Loucy (cell line): ENCODE data around the gene TUBB2A.

Source experiments
- H2AFZ ChIP-seq: fragments of 200-600 bp; sonication (generic); 2 replicates; pipeline ENCODE4 v1.6.0; 2016; ENCODE audit warnings: antibody characterized with exemption, mild to moderate bottlenecking, low read length, moderate library complexity
- H3F3A ChIP-seq: fragments of 200-600 bp; 2 replicates; pipeline ENCODE4 v1.6.0; 2016; ENCODE audit warnings: antibody characterized with exemption, low read depth, mild to moderate bottlenecking
- H3K27me3 ChIP-seq: fragments of 200-600 bp; sonication (generic); 2 replicates; pipeline ENCODE4 v1.6.1; 2014; ENCODE audit warnings: low read length, mild to moderate bottlenecking; ENCODE audit not compliant: insufficient read depth, poor library complexity, severe bottlenecking
- H3K36me3 ChIP-seq: fragments of 200-600 bp; sonication (generic); 2 replicates; pipeline ENCODE4 v1.6.1; 2016; ENCODE audit warnings: low read length; ENCODE audit not compliant: insufficient read depth
- H3K4me1 ChIP-seq: fragments of 200-600 bp; sonication (generic); 2 replicates; pipeline ENCODE4 v1.5.1; 2014; ENCODE audit warnings: low read length, mild to moderate bottlenecking; ENCODE audit not compliant: insufficient read depth, poor library complexity, severe bottlenecking
- H3K4me2 ChIP-seq: fragments of 200-600 bp; sonication (generic); 2 replicates; pipeline ENCODE4 v1.6.0; 2014; ENCODE audit warnings: antibody characterized with exemption, low read length, low read depth, mild to moderate bottlenecking; ENCODE audit not compliant: poor library complexity, severe bottlenecking
- H3K4me3 ChIP-seq: fragments of 200-600 bp; sonication (generic); 2 replicates; pipeline ENCODE4 v1.5.1; 2014; ENCODE audit warnings: low read length, mild to moderate bottlenecking, mixed read lengths; ENCODE audit not compliant: poor library complexity, severe bottlenecking
- H3K79me2 ChIP-seq: fragments of 200-600 bp; sonication (generic); 2 replicates; pipeline ENCODE4 v1.6.1; 2014; ENCODE audit warnings: low read length; ENCODE audit not compliant: insufficient read depth
- H3K9ac ChIP-seq: fragments of 200-600 bp; sonication (generic); 2 replicates; pipeline ENCODE4 v1.6.0; 2014; ENCODE audit warnings: mild to moderate bottlenecking, low read depth, low read length, moderate library complexity; ENCODE audit not compliant: poor library complexity, severe bottlenecking
- H3K9me2 ChIP-seq: fragments of 200-600 bp; sonication (generic); replicated peaks from 2 replicates; pipeline ENCODE4 v1.6.1; 2016; ENCODE audit warnings: low read depth, low read length, mixed read lengths
- H3K9me3 ChIP-seq: fragments of 200-600 bp; sonication (generic); 2 replicates; pipeline ENCODE4 v1.6.1; 2014; ENCODE audit warnings: mild to moderate bottlenecking, antibody characterized with exemption, low read length, low read depth; ENCODE audit not compliant: insufficient read depth
- H4K20me1 ChIP-seq: fragments of 200-600 bp; sonication (generic); 2 replicates; pipeline ENCODE4 v1.6.0; 2014; ENCODE audit warnings: antibody characterized with exemption, low read length, mild to moderate bottlenecking; ENCODE audit not compliant: insufficient read depth, poor library complexity, severe bottlenecking
- EZH2phosphoT487 ChIP-seq: fragments of 200-600 bp; IDR thresholded peaks from 2 replicates; pipeline ENCODE4 v1.6.1; 2018; ENCODE audit warnings: antibody characterized with exemption, mild to moderate bottlenecking, moderate library complexity, borderline replicate concordance

Gene TUBB2A

DNA sequence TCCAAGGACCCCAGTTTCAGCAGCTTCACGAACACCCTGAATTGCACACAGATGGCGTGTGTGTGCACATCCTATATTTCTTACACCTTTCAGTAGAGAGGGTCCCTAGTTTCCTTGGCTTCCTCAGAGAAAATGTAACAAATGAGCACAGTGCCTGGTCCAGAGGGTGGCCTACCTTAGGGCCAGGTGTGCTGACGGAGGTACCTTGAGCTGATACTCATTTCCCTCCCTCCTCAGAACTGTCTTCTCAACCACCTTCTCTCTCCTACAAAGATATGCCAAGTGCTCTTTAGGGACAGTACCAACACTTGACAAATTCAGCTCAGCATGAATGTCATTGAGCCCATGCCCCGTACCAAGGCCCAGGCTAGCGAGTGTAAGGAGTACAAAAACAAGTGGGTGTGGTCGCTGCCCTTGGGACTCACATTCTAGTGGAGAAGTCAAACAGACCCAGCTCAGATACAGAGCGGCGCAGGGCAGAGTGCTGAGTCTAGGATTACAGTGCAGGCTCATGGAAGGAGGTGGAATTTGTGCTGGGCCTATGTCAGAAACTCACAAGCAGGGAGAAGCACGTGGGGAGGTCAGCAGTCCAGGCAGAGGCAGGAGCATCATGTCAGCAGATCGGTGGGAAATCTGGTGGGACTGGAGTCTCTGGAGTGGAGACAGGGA lies 48.5 kb downstream of the TUBB2A start:
- Histone ChIP-seq H3K4me1 (no peaks in the 10 kb centered on the region), H3K9ac (no peak overlapping the region), H3K9me3 (no peaks in the 10 kb centered on the region), H3K27me3 (no peaks in the 10 kb centered on the region), H3K9me2 (no peaks in the 10 kb centered on the region), H3K79me2 (no peaks in the 10 kb centered on the region), H3K4me2 (no peak overlapping the region), H3K4me3 (no peak overlapping the region), H2AFZ (no peak overlapping the region), H4K20me1 (no peaks in the 10 kb centered on the region), H3F3A (no peaks in the 10 kb centered on the region), H3K36me3 (peaks cover 83% of the 10 kb centered on the region)
- TF ChIP-seq EZH2phosphoT487: no peak
